ENCODE data around the gene SIRPD.

DNA sequence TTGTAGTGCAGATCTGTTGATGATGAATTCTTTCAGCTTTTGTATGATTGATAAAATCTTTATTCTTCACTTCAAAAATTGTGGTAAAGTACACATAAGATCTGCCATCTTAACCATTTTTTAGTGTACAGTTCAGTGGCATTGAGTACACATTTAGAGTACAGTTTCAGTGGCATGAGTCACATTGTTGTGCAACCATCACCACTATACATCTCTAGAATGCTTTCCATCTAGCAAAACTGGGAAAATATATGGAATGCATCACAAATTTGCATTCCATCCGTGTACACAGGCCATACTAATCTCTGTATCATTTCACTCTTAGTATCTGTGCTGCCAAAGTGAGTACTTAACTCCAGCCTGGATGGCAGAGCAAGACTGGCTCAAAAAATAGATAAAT lies 28.7 kb downstream of the SIRPD start:
- TF ChIP-seq CTCF (IDR thresholded peaks at IDR 0.05) (no peak), EZH2 (IDR thresholded peaks at IDR 0.05; ENCODE audit: borderline replicate concordance, insufficient read depth, low read depth, low read length, poor library complexity, severe bottlenecking) (no peak)
